Liver (tissue), 9 donors: Measurements from ENCODE around the gene FITM1. TPM values are rescaled to one million over a fixed set of nuclear protein-coding genes. Genes with fewer than 3 reads are reported as not detected.

Experiments
- DNase-seq: peaks from one replicate; pipeline ENCODE4 v3.0.0-alpha.2; 2017; ENCODE audit warnings: low spot score
- H3K27ac ChIP-seq, 2 donors: one replicate each; pipeline ENCODE4 v1.7.0; 2013; ENCODE audit warnings: inconsistent platforms in 2 of 2, low read length in 2 of 2, control low read depth in 1 of 2, low read depth in 1 of 2, mild to moderate bottlenecking in 1 of 2
- H3K27me3 ChIP-seq, 4 donors: one replicate each; pipeline versions ENCODE4 v1.6.1 to v1.7.0; 2013; ENCODE audit warnings: low read length in 3 of 4, inconsistent platforms in 1 of 4, mild to moderate bottlenecking in 1 of 4, moderate library complexity in 1 of 4; ENCODE audit not compliant: control insufficient read depth in 4 of 4, insufficient read depth in 4 of 4
- H3K36me3 ChIP-seq, 4 donors: one replicate each; pipeline versions ENCODE4 v1.6.1 to v1.7.0; 2013; ENCODE audit warnings: low read length in 3 of 4, mild to moderate bottlenecking in 3 of 4, low read depth in 1 of 4, moderate library complexity in 1 of 4; ENCODE audit not compliant: control insufficient read depth in 4 of 4, insufficient read depth in 3 of 4
- H3K4me1 ChIP-seq, 4 donors: one replicate each; pipeline versions ENCODE4 v1.6.1 to v1.7.0; 2013; ENCODE audit warnings: low read length in 3 of 4, mild to moderate bottlenecking in 3 of 4, moderate library complexity in 1 of 4; ENCODE audit not compliant: control insufficient read depth in 4 of 4, insufficient read depth in 4 of 4
- H3K4me3 ChIP-seq, 3 donors: one replicate each; pipeline versions ENCODE4 v1.6.1 to v1.7.0; 2013; ENCODE audit warnings: low read length in 3 of 3, control low read depth in 1 of 3, low read depth in 1 of 3, mild to moderate bottlenecking in 1 of 3
- H3K9ac ChIP-seq, 2 donors: one replicate each; pipeline ENCODE4 v1.7.0; 2013; ENCODE audit warnings: low read length in 2 of 2, mild to moderate bottlenecking in 2 of 2, moderate library complexity in 2 of 2, control low read depth in 1 of 2, low read depth in 1 of 2
- H3K9me3 ChIP-seq, 4 donors: one replicate each; pipeline versions ENCODE4 v1.6.1 to v1.7.0; 2013; ENCODE audit warnings: low read length in 3 of 4; ENCODE audit not compliant: control insufficient read depth in 4 of 4
- EGR1 ChIP-seq, 2 donors: IDR thresholded peaks; 2 replicates each; pipeline ENCODE4 v1.6.1; 2016 to 2018; ENCODE audit warnings: antibody characterized with exemption in 2 of 2, low read depth in 2 of 2
- FOXA1 ChIP-seq: IDR thresholded peaks from 2 replicates; pipeline ENCODE4 v1.6.1; 2016; ENCODE audit warnings: antibody characterized with exemption
- FOXA2 ChIP-seq: IDR thresholded peaks from 2 replicates; pipeline ENCODE4 v1.6.1; 2016; ENCODE audit warnings: antibody characterized with exemption
- GABPA ChIP-seq, 2 donors: IDR thresholded peaks in 1 of 2; conservative IDR thresholded peaks in 1 of 2; 2 replicates each; pipeline ENCODE4 v1.6.1; 2016; ENCODE audit warnings: antibody characterized with exemption in 2 of 2, mild to moderate bottlenecking in 1 of 2, moderate library complexity in 1 of 2
- HNF4G ChIP-seq: IDR thresholded peaks from 2 replicates; pipeline ENCODE4 v1.6.1; 2016; ENCODE audit warnings: antibody characterized with exemption
- JUND ChIP-seq, 2 donors: IDR thresholded peaks; 2 replicates each; pipeline ENCODE4 v1.6.1; 2016; ENCODE audit warnings: antibody characterized with exemption in 2 of 2
- NR2F2 ChIP-seq: IDR thresholded peaks from 2 replicates; pipeline ENCODE4 v1.6.1; 2016; ENCODE audit warnings: antibody characterized with exemption
- RAD21 ChIP-seq, 2 donors: IDR thresholded peaks; 2 replicates each; pipeline ENCODE4 v1.6.1; 2016; ENCODE audit warnings: antibody characterized with exemption in 2 of 2, mild to moderate bottlenecking in 2 of 2
- REST ChIP-seq: IDR thresholded peaks from 2 replicates; pipeline ENCODE4 v1.6.1; 2016; ENCODE audit warnings: antibody characterized with exemption, mild to moderate bottlenecking
- SP1 ChIP-seq: IDR thresholded peaks from 2 replicates; pipeline ENCODE4 v1.6.1; 2018; ENCODE audit warnings: antibody characterized with exemption, mild to moderate bottlenecking
- TAF1 ChIP-seq: conservative IDR thresholded peaks from 2 replicates; pipeline ENCODE4 v1.6.1; 2016; ENCODE audit warnings: antibody characterized with exemption, mild to moderate bottlenecking
- YY1 ChIP-seq: IDR thresholded peaks from 2 replicates; pipeline ENCODE4 v1.6.1; 2016; ENCODE audit warnings: antibody characterized with exemption, mild to moderate bottlenecking
- WGBS: extraction: QIAGEN DNeasy Blood & Tissue Kit; methylation state at CpG from one replicate; pipeline ENCODE4 v1.1.7; 2013; 5-methylcytosine and 5-hydroxymethylcytosine counted together
- polyA plus RNA-seq, 2 donors: library from polyadenylated mRNA; stranded (reverse) in 1 of 2; unstranded in 1 of 2; fragments of 200-250 nt in 1 of 2; fragments of >200 nt in 1 of 2; fragmentation: Nextera tagmentation in 1 of 2; extraction: Ambion mirVana in 1 of 2; gene quantifications; one replicate each; pipeline versions ENCODE4 v1.2.1 to v1.2.3, GENCODE V29; 2013 to 2015
- total RNA-seq, 2 donors: library from RNA; depleted of rRNA; stranded (reverse); fragments of >200 nt; gene quantifications; one replicate each; pipeline ENCODE4 v1.2.3, GENCODE V29; 2014
- TF ChIP-seq, protein P1 (sequence below): IDR thresholded peaks from 2 replicates; pipeline ENCODE4 v1.6.1; 2016; ENCODE audit warnings: antibody characterized with exemption
- TF ChIP-seq, protein P2 (sequence below): IDR thresholded peaks from 2 replicates; pipeline ENCODE4 v1.6.1; 2016; ENCODE audit warnings: antibody characterized with exemption
- TF ChIP-seq, protein P3 (sequence below): IDR thresholded peaks from 2 replicates; pipeline ENCODE4 v1.6.1; 2016; ENCODE audit warnings: antibody characterized with exemption
- TF ChIP-seq, protein P4 (sequence below): fragments of 150-350 bp; IDR thresholded peaks from 2 replicates; pipeline ENCODE4 v1.5.1; 2017; ENCODE audit warnings: improper control_type of control experiment, low read depth, low read length; ENCODE audit not compliant: missing input control
- donor health status: healthy.
- donor health status: healthy.
- donor health status: healthy.
- donor health status: healthy.
- donor health status: healthy.

The FITM1 gene
- total and polyA plus RNA-seq, 4 donors: 1.7 to 16.1 (median 9.1) TPM

DNA sequence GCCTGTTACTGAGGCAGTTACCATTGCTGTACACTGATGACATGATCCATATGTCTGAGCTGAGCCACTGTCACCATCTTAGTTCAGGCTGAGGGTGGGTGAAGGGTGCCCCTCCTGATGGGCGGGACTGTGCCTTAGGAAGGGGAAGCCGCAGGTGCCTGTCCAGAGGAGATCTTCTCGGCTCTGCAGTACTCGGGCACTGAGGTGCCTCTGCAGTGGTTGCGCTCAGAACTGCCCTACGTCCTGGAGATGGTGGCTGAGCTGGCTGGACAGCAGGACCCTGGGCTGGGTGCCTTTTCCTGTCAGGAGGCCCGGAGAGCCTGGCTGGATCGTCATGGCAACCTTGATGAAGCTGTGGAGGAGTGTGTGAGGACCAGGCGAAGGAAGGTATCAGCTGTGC lies 20.5 kb downstream of the FITM1 start:
- no peak overlapping the region for H3K9ac ChIP-seq
- TF ChIP-seq HNF4G (no peak), FOXA1 (no peak), NR2F2 (no peak), REST (no peak), TAF1 (no peak), SP1 (no peak), JUND (IDR thresholded peaks at IDR 0.05) (no peak), RAD21 (IDR thresholded peaks at IDR 0.05) (no peak), EGR1 (IDR thresholded peaks at IDR 0.05; ENCODE audit: low read depth in 2 of 2) (no peak), YY1 (no peak), GABPA (IDR thresholded peaks at IDR 0.05 in 1 of 2, conservative IDR thresholded peaks at IDR 0.05 in 1 of 2) (no peak), FOXA2 (no peak)
- TF ChIP-seq, protein P1, sequence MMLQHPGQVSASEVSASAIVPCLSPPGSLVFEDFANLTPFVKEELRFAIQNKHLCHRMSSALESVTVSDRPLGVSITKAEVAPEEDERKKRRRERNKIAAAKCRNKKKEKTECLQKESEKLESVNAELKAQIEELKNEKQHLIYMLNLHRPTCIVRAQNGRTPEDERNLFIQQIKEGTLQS: no peak
- TF ChIP-seq, protein P2, sequence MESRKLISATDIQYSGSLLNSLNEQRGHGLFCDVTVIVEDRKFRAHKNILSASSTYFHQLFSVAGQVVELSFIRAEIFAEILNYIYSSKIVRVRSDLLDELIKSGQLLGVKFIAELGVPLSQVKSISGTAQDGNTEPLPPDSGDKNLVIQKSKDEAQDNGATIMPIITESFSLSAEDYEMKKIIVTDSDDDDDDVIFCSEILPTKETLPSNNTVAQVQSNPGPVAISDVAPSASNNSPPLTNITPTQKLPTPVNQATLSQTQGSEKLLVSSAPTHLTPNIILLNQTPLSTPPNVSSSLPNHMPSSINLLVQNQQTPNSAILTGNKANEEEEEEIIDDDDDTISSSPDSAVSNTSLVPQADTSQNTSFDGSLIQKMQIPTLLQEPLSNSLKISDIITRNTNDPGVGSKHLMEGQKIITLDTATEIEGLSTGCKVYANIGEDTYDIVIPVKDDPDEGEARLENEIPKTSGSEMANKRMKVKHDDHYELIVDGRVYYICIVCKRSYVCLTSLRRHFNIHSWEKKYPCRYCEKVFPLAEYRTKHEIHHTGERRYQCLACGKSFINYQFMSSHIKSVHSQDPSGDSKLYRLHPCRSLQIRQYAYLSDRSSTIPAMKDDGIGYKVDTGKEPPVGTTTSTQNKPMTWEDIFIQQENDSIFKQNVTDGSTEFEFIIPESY: no peak
- TF ChIP-seq, protein P3, sequence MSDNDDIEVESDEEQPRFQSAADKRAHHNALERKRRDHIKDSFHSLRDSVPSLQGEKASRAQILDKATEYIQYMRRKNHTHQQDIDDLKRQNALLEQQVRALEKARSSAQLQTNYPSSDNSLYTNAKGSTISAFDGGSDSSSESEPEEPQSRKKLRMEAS: no peak
- TF ChIP-seq, protein P4, sequence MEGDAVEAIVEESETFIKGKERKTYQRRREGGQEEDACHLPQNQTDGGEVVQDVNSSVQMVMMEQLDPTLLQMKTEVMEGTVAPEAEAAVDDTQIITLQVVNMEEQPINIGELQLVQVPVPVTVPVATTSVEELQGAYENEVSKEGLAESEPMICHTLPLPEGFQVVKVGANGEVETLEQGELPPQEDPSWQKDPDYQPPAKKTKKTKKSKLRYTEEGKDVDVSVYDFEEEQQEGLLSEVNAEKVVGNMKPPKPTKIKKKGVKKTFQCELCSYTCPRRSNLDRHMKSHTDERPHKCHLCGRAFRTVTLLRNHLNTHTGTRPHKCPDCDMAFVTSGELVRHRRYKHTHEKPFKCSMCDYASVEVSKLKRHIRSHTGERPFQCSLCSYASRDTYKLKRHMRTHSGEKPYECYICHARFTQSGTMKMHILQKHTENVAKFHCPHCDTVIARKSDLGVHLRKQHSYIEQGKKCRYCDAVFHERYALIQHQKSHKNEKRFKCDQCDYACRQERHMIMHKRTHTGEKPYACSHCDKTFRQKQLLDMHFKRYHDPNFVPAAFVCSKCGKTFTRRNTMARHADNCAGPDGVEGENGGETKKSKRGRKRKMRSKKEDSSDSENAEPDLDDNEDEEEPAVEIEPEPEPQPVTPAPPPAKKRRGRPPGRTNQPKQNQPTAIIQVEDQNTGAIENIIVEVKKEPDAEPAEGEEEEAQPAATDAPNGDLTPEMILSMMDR: no peak
- 91% methylated on average over 9 of the region's 9 CpGs for WGBS
- no peaks in the 10 kb centered on the region for H3K27me3 ChIP-seq
- H3K4me3 ChIP-seq: no peak overlapping the region
- no peak for DNase-seq
- H3K4me1 ChIP-seq: peaks cover 3 to 19% (median 12%) of the 10 kb centered on the region in 4 donors
- no peaks in the 10 kb centered on the region for H3K9me3 ChIP-seq
- peaks cover 6 to 49% (median 44%) of the 10 kb centered on the region in 4 donors for H3K36me3 ChIP-seq
- H3K27ac ChIP-seq: no peak overlapping the region
